CD8-positive, alpha-beta memory T cell (primary cell): ENCODE results near the gene MST1. TPM values are rescaled to one million over a fixed set of nuclear protein-coding genes. Genes with fewer than 3 reads are reported as not detected.
A peak's percentile ranks its signal among the peaks of the same experiment; 100 is the strongest.

Experiments
- CTCF ChIA-PET: fragments of 350-600 bp; sonication (Branson Sonifier 250); formaldehyde crosslinking; loops from one replicate; lab custom pipeline; 2021; ENCODE audit warnings: antibody characterized with exemption; lab: Charles Lee
- POLR2A ChIA-PET: fragments of 350-600 bp; sonication (Branson Sonifier 250); formaldehyde crosslinking; loops from one replicate; lab custom pipeline; 2021; ENCODE audit warnings: antibody characterized with exemption; lab: Charles Lee
- DNase-seq, 5 donors: peaks; one replicate each; pipeline versions ENCODE4 v3.0.0 to v3.0.0-alpha.2; 2020 to 2022; ENCODE audit warnings: mixed read lengths in 1 of 5
- H3K27ac ChIP-seq: one replicate; pipeline ENCODE4 v1.7.0; 2013; ENCODE audit warnings: low read depth, mild to moderate bottlenecking, low read length, moderate library complexity
- H3K27me3 ChIP-seq: 2 replicates; pipeline ENCODE4 v1.7.0; 2013; ENCODE audit warnings: low read length, mild to moderate bottlenecking; ENCODE audit not compliant: insufficient read depth, poor library complexity, severe bottlenecking
- H3K36me3 ChIP-seq: 2 replicates; pipeline ENCODE4 v1.7.0; 2013; ENCODE audit warnings: mild to moderate bottlenecking, low read length, moderate library complexity; ENCODE audit not compliant: insufficient read depth
- H3K4me1 ChIP-seq: 2 replicates; pipeline ENCODE4 v1.7.0; 2013; ENCODE audit warnings: mild to moderate bottlenecking, low read length, moderate library complexity; ENCODE audit not compliant: insufficient read depth
- H3K4me3 ChIP-seq: 2 replicates; pipeline ENCODE4 v1.7.0; 2013; ENCODE audit warnings: mild to moderate bottlenecking, low read length
- H3K9me3 ChIP-seq: 2 replicates; pipeline ENCODE4 v1.7.0; 2013; ENCODE audit warnings: mild to moderate bottlenecking, low read length
- H3K27ac Mint-ChIP-seq, 8 donors: one replicate each; pipeline ENCODE4 v1.8.0; 2020 to 2021; ENCODE audit warnings: mixed read lengths in 8 of 8, mild to moderate bottlenecking in 6 of 8, inconsistent platforms in 3 of 8, moderate library complexity in 3 of 8
- H3K27me3 Mint-ChIP-seq, 2 donors: one replicate each; pipeline ENCODE4 v1.8.0; 2020 to 2021; ENCODE audit warnings: mixed read lengths in 2 of 2, mild to moderate bottlenecking in 1 of 2, moderate library complexity in 1 of 2
- H3K36me3 Mint-ChIP-seq, 3 donors: one replicate each; pipeline ENCODE4 v1.8.0; 2020 to 2021; ENCODE audit warnings: mixed read lengths in 3 of 3, inconsistent platforms in 1 of 3, mild to moderate bottlenecking in 1 of 3
- H3K4me1 Mint-ChIP-seq, 3 donors: one replicate each; pipeline ENCODE4 v1.8.0; 2020 to 2021; ENCODE audit warnings: mixed read lengths in 3 of 3, inconsistent platforms in 1 of 3, mild to moderate bottlenecking in 1 of 3
- H3K4me3 Mint-ChIP-seq, 7 donors: one replicate each; pipeline ENCODE4 v1.8.0; 2020 to 2021; ENCODE audit warnings: mixed read lengths in 7 of 7, mild to moderate bottlenecking in 6 of 7, moderate library complexity in 4 of 7, inconsistent platforms in 2 of 7
- H3K9me3 Mint-ChIP-seq, 5 donors: one replicate each; pipeline ENCODE4 v1.8.0; 2020 to 2022; ENCODE audit warnings: mixed read lengths in 5 of 5, mild to moderate bottlenecking in 3 of 5, moderate library complexity in 2 of 5, inconsistent platforms in 1 of 5
- polyA plus RNA-seq: library from polyadenylated mRNA; unstranded; fragments of 300-500 nt; fragmentation: Illumina TruSeq; gene quantifications from one replicate; pipeline ENCODE4 v1.2.3, GENCODE V29; 2021
- total RNA-seq, 2 experiments: library from RNA; stranded (reverse); gene quantifications; one replicate each; pipeline ENCODE4 v1.2.3, GENCODE V29; 2021

Gene MST1
- total and polyA plus RNA-seq, 3 experiments from 2014 or later = 0.31 to 8.5 (median 6.0) TPM

GRCh38 chr3:49681232-49681522 is 8.1 kb downstream of the MST1 start:
- CTCF ChIA-PET = no interaction called here
- no peaks in the 10 kb centered on the region for H3K27me3 ChIP-seq
- peaks cover 51% of the 10 kb centered on the region for H3K36me3 ChIP-seq
- H3K4me1 Mint-ChIP-seq = peaks cover 4 to 24% (median 7%) of the 10 kb centered on the region in 3 donors
- H3K36me3 Mint-ChIP-seq = peaks cover 3 to 81% (median 5%) of the 10 kb centered on the region in 3 donors
- H3K27me3 Mint-ChIP-seq = peaks cover 0 to 1% of the 10 kb centered on the region in 2 donors
- no peak overlapping the region for H3K4me3 ChIP-seq
- H3K4me3 Mint-ChIP-seq = no peak overlapping the region
- no peaks in the 10 kb centered on the region for H3K9me3 Mint-ChIP-seq
- no peak for DNase-seq
- no peak overlapping the region for H3K27ac Mint-ChIP-seq
- no peaks in the 10 kb centered on the region for H3K9me3 ChIP-seq
- no peak overlapping the region for H3K27ac ChIP-seq
- peaks cover 6% of the 10 kb centered on the region for H3K4me1 ChIP-seq
- POLR2A ChIA-PET = no interaction called here

GRCh38 chr3:49680493-49681231 is 8.6 kb downstream of the MST1 start:
- Mint-ChIP-seq H3K36me3 (peaks cover 3 to 86% (median 6%) of the 10 kb centered on the region in 3 donors), H3K9me3 (no peaks in the 10 kb centered on the region), H3K4me1 (peaks cover 8 to 26% (median 12%) of the 10 kb centered on the region in 3 donors), H3K27me3 (peaks cover 0 to 1% of the 10 kb centered on the region in 2 donors), H3K4me3 (no peak overlapping the region), H3K27ac (peak overlapping the region in 1 of 8 donors; percentile 82)
- Histone ChIP-seq H3K27me3 (no peaks in the 10 kb centered on the region), H3K4me1 (peaks cover 11% of the 10 kb centered on the region), H3K27ac (no peak overlapping the region), H3K36me3 (peaks cover 56% of the 10 kb centered on the region), H3K4me3 (no peak overlapping the region), H3K9me3 (no peaks in the 10 kb centered on the region)
- ChIA-PET CTCF (no interaction called here), POLR2A (interaction anchor here (0.6 kb wide), 1 partner anchor 16 kb away, joined by 3 read pairs; no protein-coding TSS in a partner anchor)
- DNase-seq = no peak

- Histone ChIP-seq H3K9me3 (no peaks in the 10 kb centered on the region), H3K36me3 (peaks cover 52% of the 10 kb centered on the region), H3K27ac (no peak overlapping the region), H3K4me3 (no peak overlapping the region), H3K4me1 (peaks cover 29% of the 10 kb centered on the region), H3K27me3 (no peaks in the 10 kb centered on the region)
- H3K27me3 Mint-ChIP-seq = no peaks in the 10 kb centered on the region
- H3K4me1 Mint-ChIP-seq = peaks cover 32 to 54% (median 38%) of the 10 kb centered on the region in 3 donors
- peaks cover 3 to 63% (median 4%) of the 10 kb centered on the region in 3 donors for H3K36me3 Mint-ChIP-seq
- H3K4me3 Mint-ChIP-seq = peak overlapping the region in 5 of 7 donors; percentile 57 to 98 (median 93)
- H3K27ac Mint-ChIP-seq = no peak overlapping the region
- no peak for DNase-seq
- ChIA-PET CTCF (interaction anchor here (4.3 kb wide), 1 partner anchor 136 kb away, joined by 21 read pairs; no protein-coding TSS in a partner anchor), POLR2A (no interaction called here)
- H3K9me3 Mint-ChIP-seq = no peaks in the 10 kb centered on the region
Measured at GRCh38 chr3:49675912-49676311, 13.4 kb downstream of the MST1 start.

DNA sequence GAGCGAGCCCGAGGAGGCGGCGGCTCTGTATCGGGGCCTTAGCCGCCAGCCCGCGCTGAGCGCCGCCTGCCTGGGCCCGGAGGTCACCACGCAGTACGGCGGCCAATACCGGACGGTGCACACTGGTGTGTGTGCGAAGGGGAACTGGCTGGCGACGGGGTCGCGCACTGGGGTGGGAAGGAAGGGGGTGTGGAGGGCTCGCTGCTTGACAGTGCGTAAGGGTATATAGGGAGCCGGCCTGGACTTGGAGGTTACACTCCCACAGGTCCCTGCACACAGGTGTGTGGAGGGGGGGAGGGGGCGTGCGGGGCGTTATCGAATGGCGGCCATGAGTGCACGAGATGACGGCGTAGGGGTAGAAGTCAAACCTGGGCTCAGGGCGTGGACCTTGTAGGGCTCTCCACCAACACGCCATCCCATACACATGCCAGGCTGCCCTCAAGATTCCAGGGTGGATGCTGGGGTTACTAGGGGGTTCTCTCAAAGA is 14.7 kb downstream of the MST1 start:
- Histone ChIP-seq H3K27me3 (no peaks in the 10 kb centered on the region), H3K9me3 (no peaks in the 10 kb centered on the region), H3K4me1 (peaks cover 29% of the 10 kb centered on the region), H3K27ac (peak overlapping the region; percentile 80), H3K4me3 (peak overlapping the region; percentile 84), H3K36me3 (peaks cover 41% of the 10 kb centered on the region)
- Mint-ChIP-seq H3K36me3 (peaks cover 3 to 50% (median 4%) of the 10 kb centered on the region in 3 donors), H3K4me1 (peaks cover 30 to 50% (median 38%) of the 10 kb centered on the region in 3 donors), H3K27me3 (no peaks in the 10 kb centered on the region), H3K4me3 (peak overlapping the region; percentile 93 to 99 (median 94)), H3K9me3 (no peaks in the 10 kb centered on the region), H3K27ac (peak overlapping the region; percentile 9 to 97 (median 76))
- peak in 1 of 5 donors; percentile 63 for DNase-seq
- POLR2A ChIA-PET = no interaction called here
- CTCF ChIA-PET = interaction anchor here (4.3 kb wide), 1 partner anchor 135 kb away, joined by 21 read pairs; no protein-coding TSS in a partner anchor

DNA sequence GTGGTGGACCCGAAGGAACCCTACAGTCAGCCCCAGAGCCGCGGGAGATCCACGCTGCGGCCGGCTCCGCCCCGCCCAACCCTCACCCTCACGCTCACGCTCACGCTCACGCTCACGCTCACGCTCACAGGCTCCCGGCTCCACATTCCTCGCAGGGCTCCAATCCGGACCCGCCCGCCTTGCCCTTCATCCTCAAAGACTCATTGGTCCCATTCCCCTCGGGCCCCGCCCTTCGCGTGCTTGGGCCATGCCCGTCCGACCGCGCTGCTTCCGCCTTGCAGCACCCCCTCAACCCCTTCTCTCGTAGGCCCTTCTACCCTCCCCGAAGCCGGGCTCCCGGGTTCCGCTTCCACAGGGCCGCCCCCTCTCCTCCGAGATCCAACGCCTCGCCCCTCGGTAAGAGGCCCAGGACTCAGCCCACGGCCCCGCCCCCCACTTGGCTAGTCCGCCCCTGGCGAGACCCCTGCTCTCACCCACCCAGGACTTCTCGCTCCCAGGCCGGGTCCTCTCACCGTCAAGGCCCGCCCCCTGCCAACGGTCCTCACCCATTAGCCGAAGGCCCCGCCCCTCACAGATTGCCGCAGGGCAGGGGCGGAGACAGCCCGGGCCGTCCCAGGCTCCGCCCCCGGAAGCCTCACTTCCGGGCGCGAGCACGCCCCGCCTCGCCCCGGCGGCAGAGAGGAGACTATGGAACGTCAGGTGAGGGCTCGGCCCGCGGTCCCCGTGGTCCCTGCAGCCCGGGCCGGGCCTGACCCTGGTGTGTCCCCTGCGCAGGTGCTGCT is 15.4 kb downstream of the MST1 start, which contains the start of gene APEH:
Gene APEH, plus strand, starts transcription at position 637 of the 782 bp plus-strand sequence. Its CDS starts 51 bp downstream, at position 688.
- Histone ChIP-seq H3K27ac (peak within 1 kb of the TSS; percentile 80), H3K4me3 (peak within 1 kb of the TSS; percentile 84), H3K36me3 (peaks cover 35% of the 10 kb centered on the region), H3K9me3 (no peaks in the 10 kb centered on the region), H3K27me3 (no peaks in the 10 kb centered on the region), H3K4me1 (peaks cover 29% of the 10 kb centered on the region)
- POLR2A ChIA-PET = interaction anchor here (3.3 kb wide), 1 partner anchor 134 kb away, joined by 28 read pairs; no protein-coding TSS in a partner anchor
- Mint-ChIP-seq H3K4me1 (peaks cover 30 to 50% (median 38%) of the 10 kb centered on the region in 3 donors), H3K9me3 (no peaks in the 10 kb centered on the region), H3K36me3 (peaks cover 3 to 44% (median 4%) of the 10 kb centered on the region in 3 donors), H3K4me3 (peak within 1 kb of the TSS; percentile 93 to 99 (median 94)), H3K27ac (peak within 1 kb of the TSS; percentile 94 to 99 (median 96)), H3K27me3 (no peaks in the 10 kb centered on the region)
- CTCF ChIA-PET = interaction anchor here (0.7 to 4.3 kb wide), 3 partner anchors 119 to 136 kb away, joined by 3 to 185 read pairs (median 21); partner anchors contain the start of gene BSN
- peak; percentile 94 to 99 (median 96) for DNase-seq

DNA sequence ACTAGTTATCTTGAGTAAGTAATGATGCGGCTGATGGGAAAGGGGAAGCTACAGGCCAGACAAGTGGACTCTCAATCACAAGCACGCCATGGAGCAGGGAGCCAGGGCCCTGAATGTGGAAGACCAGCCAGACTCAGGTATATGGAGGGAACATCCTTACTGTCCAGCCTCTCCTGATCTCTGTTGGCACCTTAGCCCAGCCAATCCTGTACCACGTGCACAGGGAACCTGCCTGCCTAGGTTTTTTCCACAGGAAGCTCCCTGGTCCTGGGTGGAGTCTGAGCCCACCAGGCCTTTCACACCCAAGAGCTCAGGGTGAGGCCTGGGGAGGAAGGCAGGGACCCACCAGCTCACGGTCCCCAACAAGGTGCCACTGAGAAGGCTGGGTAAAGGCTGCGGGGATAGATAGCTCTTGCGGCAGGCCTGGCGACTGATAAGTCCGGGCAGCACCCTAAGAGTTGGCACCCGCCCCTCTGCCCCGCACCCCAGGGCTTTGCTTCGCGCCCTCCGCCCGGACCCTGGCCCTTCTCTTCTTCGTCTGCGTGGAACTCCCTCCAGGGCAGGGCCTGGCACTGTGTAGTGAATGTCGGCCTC is 16.1 kb downstream of the MST1 start:
- no peaks in the 10 kb centered on the region for H3K9me3 Mint-ChIP-seq
- H3K27ac ChIP-seq = peak overlapping the region; percentile 80
- peak overlapping the region; percentile 84 for H3K4me3 ChIP-seq
- H3K4me3 Mint-ChIP-seq = peak overlapping the region; percentile 93 to 99 (median 94)
- H3K27ac Mint-ChIP-seq = peak overlapping the region; percentile 94 to 99 (median 96)
- H3K36me3 ChIP-seq = peaks cover 28% of the 10 kb centered on the region
- H3K9me3 ChIP-seq = no peaks in the 10 kb centered on the region
- DNase-seq = peak in 1 of 5 donors; percentile 6
- H3K4me1 Mint-ChIP-seq = peaks cover 30 to 50% (median 37%) of the 10 kb centered on the region in 3 donors
- POLR2A ChIA-PET = interaction anchor here (0.7 to 3.3 kb wide), 2 partner anchors 133 to 774 kb away, joined by 3 to 28 read pairs; no protein-coding TSS in a partner anchor
- no peaks in the 10 kb centered on the region for H3K27me3 ChIP-seq
- CTCF ChIA-PET = interaction anchor here (0.7 to 3.3 kb wide), 3 partner anchors 119 to 202 kb away, joined by 3 to 185 read pairs (median 3); partner anchors contain the start of gene BSN
- H3K36me3 Mint-ChIP-seq = peaks cover 2 to 38% (median 3%) of the 10 kb centered on the region in 3 donors
- no peaks in the 10 kb centered on the region for H3K27me3 Mint-ChIP-seq
- H3K4me1 ChIP-seq = peaks cover 29% of the 10 kb centered on the region
